Stimulated activated CD4-positive, alpha-beta T cell treated with anti-CD3 and anti-CD28 coated beads, Interleukin-12 subunit alpha, Interleukin-12 subunit beta, amount 100 ng/mL, for 24 hours (primary cell): ENCODE measurements around the gene BLOC1S1.
"Not testable (repeated sequence)": the region's sequence is repeated elsewhere in the genome, so short reads cannot be mapped to it uniquely, and the experiment has no call there.

Experiments
- DNase-seq, 2 experiments: peaks; one replicate each; pipeline ENCODE4 v3.0.0-alpha.2; 2020; ENCODE audit warnings: low read depth in 2 of 2

BLOC1S1 gene

DNA sequence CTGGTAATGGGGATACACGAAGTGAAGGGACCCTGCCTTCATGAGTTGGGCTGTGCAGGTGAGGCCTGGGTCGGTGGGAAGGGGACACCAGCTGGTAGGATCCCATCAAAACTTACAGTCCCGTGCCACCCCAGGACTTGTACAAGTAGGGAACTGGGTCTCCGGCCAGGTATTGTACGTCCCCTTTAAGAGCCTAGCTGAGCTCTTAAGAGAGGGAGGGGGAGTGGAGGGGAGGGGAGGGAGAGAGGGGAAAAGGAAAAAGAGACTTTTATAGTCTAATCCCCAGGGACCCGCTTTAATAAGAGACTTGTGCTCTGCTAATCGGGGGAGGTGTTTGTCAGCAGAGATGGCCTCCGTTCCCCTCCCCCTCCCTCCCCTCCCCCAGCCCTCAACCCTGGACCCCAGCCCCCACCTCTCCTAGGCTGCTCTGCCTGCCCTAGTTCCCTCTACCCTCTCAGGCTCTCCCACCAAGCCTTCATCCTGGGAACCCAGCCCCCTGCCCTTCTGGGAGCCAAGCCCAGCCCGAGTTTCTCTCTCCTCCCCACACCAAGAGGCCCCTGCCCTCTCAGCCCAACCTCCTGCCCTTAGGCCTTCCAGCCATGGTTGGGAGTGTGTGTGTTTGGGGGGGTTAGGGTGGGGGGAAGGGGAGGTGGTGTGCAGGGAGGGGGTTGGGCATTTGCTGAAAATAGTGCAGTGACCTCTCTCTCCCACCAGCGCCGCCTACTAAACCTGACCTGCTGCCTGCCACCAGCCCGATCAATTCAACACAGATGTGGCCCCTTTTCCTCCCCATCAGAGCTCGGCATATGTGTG, 29.7 kb downstream of the BLOC1S1 start:
- no peak for DNase-seq

DNA sequence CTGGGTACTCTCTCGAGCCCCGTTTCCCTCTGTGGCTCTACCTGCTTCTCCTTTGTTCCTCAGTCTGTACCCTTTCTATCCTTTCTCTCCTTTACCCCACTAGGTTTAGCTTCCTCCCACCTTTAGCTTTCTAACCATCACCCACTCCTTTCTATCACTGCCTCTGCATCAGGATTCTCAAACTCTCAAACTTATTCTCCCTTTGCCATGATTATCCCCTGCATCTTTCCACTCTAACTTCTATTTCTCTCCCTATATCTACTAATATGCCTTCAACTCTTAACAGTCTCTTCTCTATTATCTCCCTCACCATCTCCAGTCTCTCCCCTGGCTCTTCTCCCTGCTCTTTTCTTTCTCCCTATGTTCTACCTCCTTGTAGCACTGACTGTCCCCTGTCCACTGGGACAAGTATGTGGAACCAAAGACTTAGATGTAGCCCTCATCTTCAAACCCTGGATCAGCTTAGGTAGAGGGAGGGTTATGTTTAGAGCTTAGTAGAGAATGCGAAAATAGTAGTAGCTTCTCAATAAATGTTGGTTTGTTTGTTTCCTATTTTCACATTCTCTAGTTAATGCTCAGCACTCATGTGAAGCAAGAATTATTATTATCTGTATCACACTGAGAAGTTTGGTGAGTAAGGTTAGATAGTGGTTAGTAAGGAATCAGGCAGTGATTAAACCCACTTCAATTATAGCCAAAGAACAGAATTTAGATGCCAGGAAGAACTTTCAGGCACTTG, 30.5 kb downstream of the BLOC1S1 start:
- DNase-seq = no peak

DNA sequence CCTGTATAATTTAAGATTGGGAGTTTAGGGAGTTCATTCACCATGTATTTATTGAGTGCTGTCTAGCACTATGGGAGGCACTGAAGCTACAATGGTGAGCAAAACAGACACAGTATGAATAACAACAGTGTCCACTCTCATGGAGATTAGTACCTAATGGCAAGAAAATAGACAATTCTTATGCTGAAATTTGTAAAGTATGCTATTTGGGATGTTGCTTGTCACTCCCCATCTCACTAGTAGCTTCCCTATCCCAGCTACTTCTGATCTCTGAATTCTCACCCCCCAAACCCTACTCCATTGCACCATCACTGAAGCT, 31.0 kb downstream of the BLOC1S1 start:
- no peak for DNase-seq

DNA sequence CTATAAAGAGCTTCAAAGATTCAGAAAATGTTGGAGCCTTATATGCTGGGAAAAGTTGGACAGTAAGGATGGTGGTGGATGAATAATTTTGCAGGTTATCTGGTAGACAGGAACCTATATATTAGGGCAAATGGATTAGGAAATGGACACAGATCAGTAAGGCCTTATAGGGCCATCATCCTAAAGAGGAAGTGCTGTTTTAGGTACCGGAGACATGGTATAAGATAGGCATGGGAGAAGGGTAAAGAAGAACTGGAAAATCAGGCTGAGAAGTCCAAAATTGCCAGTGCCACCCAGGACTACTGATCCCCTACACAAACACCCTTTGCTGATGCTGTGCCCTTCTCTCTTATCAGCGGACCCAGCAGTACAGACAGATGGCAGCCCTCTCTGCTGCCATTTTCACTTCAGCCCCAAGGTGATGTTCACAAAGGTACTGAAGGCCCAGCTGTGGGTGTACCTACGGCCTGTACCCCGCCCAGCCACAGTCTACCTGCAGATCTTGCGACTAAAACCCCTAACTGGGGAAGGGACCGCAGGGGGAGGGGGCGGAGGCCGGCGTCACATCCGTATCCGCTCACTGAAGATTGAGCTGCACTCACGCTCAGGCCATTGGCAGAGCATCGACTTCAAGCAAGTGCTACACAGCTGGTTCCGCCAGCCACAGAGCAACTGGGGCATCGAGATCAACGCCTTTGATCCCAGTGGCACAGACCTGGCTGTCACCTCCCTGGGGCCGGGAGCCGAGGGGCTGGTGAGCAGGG, 32.6 kb downstream of the BLOC1S1 start:
- DNase-seq = no peak

DNA sequence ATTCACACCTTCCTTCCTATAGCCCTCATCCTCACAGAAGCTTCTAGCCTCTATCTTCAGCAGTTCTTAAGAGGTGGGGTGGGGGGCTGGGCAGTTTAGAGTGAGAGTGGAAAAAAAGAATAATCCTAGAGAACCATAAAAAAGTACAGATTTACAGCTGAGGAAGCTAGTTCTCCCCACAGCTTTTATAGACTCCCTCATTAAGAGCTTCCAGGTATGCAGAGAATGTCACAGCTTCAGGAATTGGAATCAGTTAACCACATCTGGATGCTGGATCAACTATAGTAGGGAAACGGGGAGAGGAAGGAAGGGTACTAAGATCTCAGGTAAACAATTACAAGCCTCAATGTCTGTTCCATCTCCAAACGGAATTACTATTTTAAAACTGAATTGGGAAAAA, 39.4 kb downstream of the BLOC1S1 start:
- no peak for DNase-seq

DNA sequence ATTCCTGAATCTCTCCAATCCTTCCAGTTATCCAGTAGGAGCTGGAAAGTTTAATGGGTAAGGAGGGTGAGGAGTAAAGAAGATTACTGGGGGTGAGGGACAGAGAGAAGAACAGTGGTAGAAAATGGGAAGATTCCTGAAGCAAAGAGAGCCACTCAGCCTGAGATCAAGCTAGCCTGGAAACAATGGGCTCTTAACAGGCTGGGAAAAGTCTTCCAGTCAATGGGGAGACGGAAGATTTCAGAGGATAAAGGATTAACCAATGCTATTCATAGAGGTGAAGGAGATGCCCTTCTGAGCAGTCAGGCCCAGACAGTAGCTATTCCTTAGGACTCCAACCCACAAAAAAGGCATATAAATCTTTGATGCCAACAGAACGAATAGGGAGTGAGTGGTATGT, 41.9 kb downstream of the BLOC1S1 start:
- DNase-seq = no peak

DNA sequence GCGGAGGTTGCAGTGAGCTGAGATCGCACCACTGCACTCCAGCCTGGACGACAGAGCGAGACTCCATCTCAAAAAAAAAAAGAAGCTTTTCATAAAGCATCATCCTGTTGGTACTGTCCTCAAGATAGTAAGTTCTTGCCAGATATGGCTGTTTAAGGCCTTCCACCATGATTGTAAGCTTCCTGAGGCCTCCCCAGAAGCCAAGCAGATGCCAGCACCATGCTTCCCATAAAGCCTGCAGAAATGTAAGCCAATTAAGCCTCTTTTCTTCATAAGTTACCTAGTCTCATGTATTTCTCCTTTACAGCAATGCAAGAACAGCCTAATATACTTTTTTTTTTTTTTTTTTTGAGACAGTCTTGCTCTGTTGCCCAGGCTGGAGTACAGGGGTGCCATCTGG, 42.7 kb downstream of the BLOC1S1 start:
- not testable (repeated sequence) for DNase-seq

DNA sequence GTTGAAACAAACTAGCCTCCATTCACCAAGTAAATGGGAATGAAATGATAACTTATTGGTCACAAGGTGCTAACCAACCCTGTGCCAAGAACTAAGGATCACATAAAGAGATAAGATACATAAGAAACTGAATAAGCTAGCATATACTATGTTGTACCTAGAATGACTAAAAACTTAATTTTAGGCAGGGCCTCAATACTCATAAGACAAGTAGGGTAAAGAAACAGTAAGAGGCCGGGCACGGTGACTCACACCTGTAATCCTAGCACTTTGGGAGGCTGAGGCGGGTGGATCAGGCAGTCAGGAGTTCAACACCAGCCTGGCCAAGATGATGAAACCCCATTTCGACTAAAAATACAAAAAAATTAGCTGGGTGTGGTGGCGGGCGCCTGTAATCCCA, 44.8 kb downstream of the BLOC1S1 start:
- no peak for DNase-seq

DNA sequence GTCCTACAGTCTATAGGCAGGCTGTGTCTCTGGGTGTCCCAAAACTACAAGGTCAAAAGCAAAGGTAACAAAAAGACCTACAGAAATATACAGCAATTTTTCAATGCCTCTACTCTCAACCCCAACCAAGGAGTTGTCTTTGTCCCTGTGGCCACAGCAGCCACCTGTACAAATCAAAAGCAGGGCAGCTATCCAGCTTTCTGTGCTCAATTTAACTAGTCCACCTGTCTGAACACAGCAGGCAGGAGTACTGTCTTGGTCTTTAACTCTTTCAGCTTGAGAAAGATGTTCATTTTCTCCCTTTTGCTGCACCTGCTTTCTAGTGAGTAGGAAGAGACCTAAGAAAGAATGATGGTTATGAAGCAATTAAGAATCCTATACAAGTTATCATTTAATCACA, 46.8 kb downstream of the BLOC1S1 start:
- no peak for DNase-seq

DNA sequence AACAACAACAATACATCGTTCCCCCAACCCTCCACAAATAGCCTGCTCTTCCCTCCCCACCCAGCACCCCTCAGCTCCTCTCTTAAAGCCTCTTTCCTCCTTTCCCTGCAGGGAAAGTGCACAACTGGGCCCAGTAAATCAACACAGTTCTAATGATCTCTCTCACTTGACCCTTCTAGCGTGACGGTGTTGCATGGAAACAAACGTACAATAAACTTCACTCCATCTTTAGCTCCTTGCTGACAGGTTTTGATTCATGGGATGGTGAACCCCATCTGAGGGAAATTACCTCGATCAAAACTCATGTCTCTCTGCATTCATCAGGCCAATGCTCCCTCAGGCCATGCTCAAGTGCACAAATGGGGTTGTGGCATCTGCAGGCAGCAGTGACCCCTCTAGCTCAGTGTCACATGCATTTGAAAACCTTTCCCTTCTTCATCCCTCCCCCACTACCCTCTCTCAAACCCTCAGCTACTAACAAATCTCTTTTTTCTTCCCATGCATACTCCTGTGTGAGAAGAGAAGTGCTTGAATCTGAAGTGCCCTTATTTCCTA, 50.0 kb downstream of the BLOC1S1 start:
- no peak for DNase-seq

DNA sequence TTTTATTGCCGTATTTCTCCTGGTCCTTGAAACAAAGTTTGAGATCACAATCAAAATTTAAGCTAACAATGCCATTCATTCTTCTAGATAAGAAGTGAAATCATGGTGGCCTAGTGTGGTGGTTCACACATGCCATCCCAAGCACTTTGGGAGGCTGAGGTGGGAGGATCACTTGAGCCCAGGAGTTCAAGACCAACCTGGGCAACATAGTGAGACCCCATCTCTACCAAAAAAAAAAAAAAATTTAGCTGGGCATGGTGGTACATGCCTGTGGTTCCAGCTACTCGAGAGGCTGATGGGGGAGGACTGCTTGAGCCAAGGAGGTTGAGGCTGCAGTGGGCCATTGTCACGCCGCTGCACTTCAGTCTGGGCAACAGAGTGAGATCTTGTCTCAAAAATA, 51.3 kb downstream of the BLOC1S1 start:
- DNase-seq = no peak
